ENCODE measurements around the gene SEMA4B.
"Not testable (repeated sequence)": the region's sequence is repeated elsewhere in the genome, so short reads cannot be mapped to it uniquely, and the experiment has no call there.

Gene SEMA4B

DNA sequence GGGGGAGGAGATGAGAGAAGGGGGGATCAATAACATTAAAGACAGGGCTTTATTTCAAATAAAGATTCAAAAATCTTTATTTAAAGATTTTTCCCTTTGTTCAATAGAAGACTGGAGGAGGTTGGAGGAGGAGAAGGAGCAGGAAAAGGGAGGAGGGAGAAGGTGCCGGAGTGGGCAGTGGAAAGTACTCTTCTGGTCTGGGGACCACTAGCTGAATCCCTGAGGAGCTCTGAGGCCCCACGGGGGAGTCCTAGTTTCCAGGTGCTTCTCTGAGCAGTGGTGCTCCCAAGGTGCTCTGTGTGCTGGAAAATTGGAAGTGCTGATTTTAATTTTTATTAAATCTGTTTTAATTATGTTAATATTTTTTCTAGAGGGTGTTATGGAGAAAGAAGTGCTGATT is 19.4 kb upstream of the SEMA4B start:
- DNase-seq, result no peak

DNA sequence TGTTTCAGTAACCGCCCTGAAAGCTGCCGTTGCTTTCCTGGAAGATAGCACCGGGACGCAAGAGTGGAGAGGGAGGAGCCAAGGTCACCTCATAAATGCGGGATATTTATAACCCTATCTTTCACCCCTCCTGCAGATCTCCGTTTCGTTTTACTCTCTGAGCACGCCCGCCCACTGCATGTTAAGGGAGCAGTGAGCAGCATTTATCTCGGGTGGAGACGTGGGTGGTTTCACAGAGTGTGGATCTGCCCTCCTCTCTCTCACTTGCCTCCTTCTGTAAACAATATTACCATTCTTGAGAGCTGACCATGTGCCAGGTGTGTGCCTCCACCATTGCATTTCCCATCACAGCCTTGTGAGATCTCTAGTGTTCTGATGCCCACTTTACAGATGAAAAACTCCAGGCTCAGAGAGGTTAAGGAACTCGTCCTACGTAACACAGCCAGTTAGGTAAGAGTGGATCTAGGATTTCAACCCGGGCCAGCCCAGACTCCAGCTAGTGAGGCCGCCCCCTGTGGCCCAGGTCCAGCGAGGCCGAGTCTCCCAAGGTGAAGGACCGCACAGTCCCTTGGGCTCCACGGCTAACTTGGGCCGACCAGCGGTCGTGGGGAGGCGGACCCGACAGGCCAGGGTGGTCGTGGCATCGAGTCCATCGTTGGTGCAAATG is 16.9 kb upstream of the SEMA4B start:
- DNase-seq, result no peak

GRCh38 chr15:90184786-90185704 is 16.1 kb upstream of the SEMA4B start:
- DNase-seq, result peak; percentile 64

- DNase-seq, result no peak
Measured at GRCh38 chr15:90187257-90187868, 13.8 kb upstream of the SEMA4B start.

- DNase-seq, result not testable (repeated sequence)
Measured at GRCh38 chr15:90188065-90188464, 13.1 kb upstream of the SEMA4B start.

- no peak for DNase-seq
Measured at GRCh38 chr15:90188914-90189748, 12.0 kb upstream of the SEMA4B start.

DNA sequence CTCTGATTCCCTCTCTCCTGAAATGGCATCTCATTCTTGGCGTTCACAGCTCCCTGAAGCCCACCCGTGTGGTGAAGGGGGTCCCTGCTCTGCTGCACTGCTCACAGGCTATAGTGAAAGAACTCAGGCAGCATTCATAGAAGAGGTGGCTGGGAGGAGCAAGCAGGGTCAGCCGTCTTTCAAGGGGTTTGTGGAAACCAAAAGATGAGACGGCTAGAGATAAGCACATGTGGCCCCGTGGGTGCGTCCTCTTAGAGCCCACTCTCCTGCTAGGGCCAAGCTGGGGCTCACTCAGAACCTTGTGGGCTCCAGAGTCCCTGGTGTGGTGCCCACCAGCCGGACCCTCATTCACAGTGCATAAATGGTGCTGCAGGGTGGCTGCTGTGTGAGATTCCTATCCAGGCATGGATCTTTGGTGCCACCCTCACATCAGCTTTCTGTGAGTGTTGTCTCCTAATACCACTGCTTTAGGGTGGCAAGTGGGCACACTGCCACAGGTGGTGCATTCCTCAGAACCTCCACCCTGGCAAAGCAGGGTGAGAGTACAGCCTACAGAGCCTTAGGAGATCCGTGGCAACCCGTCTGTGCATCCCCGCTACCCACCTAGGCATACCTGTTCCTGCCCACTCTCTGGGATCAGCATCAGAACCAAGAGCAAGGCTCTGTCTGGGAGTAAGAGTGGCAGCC is 11.2 kb upstream of the SEMA4B start:
- no peak for DNase-seq

DNA sequence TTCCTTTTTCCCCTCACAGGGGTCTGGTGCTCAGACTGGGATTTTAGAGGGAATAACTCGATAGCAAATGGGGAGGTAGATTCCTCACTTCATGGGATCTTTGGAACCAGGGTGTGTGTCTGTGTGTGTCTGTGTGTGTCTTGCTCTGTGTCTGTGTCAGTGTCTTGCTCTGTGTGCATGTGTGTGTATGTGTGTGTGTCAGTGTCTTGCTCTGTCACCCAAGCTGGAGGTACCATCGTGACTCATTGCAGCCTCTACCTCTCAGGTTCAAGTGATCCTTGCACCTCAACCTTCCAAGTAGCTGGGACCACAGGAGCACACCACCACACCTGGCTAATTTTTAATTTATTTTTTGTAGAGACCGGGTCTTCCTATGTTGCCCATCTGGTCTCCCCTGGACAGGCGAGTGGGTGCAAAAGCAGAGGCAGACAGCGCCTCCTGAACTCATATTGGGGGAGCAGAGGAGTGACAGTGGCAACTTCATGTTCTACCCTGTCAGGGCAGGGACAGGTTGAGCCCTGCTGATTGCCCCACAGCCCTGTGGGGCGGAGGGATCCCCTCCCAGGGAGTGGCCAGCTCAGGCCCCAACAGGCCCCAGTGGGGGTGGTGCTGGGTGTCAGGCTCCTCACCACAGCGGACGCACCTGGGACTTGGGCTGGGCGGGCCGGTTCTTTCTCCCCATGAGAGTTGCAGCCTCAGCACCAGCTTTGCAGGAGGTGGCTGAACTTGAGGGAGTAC is 10.4 kb upstream of the SEMA4B start:
- DNase-seq, result no peak

GRCh38 chr15:90191344-90191687 is 9.8 kb upstream of the SEMA4B start:
- no peak for DNase-seq

DNA sequence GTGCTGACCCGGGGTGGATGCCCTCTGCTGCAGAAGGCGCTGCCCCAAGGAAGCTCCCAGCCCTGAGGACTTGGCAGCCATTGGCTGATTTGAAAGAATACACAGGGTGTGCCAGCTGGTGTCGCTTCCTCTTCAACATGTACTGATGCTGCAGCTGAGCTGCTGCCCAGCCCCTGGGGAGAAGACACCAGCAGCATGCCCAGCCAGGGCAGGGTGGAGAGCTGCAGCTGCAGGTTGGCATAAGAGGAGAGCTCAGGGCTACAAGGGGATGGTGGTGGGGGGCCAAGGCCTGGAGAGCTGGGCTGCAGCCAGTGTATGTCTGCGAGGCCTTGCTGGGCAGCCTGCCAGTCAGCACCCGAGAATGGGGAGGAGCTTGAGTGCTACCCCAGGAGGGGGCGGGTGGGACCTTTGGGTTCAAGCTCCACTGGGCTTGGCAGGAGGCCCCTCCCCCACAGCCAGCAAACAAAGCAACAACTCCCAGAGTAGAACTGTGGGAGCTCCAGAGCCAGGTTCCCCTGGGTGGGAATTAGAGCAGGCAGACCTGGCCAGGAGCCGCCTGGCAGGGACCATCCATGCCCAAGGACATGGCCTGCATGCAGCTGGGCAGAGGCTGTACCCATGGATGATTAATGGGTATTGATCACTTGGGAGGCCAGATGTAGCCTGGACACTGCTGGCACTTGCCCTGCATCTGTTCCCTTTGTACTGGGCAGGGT is 9.2 kb upstream of the SEMA4B start:
- peak; percentile 89 for DNase-seq

- DNase-seq, result no peak
Measured at GRCh38 chr15:90192961-90193786, 8.0 kb upstream of the SEMA4B start.

DNA sequence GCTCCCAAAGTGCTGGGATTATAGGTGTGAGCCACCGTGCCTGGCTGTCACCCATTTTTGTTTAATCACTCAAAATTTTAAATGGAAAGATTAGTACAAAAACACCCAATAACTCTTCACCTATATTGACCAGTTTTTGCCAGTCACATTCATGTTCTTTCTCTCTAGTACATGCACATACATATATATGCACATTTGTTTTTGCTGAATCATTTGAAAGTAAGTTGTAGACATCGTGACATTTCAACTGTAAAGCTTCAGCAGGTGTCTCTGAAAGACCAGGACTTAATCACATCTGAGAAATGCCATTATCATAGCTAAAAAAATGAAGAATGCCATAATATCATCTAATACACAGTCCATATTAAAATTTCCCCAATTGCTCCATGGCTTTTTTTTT is 6.5 kb upstream of the SEMA4B start:
- no peak for DNase-seq

- no peak for DNase-seq
Measured at GRCh38 chr15:90200534-90201129, 498 bp upstream of the SEMA4B start.

DNA sequence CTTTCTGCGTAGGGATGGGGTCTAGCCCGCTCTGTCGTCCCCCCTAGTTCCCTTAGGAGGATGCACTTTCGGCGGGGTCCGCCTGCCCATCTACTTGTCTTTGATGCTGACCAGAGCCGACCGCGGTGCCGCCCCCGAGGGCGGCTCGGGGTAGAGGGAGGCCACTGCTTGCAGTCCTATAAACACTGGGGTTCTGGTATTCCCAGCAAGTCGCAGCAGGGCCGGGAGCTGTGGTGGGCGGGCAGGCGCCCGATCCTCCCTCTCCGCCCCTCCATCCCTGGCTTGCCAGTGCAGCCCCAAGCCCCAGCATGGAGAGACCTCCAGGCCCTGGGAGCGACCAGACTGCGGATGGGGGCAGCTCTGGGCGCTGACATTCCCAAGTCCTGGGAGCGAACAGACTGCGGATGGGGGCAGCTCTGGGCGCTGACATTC is 830 bp downstream of the SEMA4B start:
- DNase-seq, result no peak

GRCh38 chr15:90202929-90203328 is 1.8 kb downstream of the SEMA4B start:
- DNase-seq, result no peak

- DNase-seq, result no peak
Measured at GRCh38 chr15:90203473-90203872, 2.3 kb downstream of the SEMA4B start.

DNA sequence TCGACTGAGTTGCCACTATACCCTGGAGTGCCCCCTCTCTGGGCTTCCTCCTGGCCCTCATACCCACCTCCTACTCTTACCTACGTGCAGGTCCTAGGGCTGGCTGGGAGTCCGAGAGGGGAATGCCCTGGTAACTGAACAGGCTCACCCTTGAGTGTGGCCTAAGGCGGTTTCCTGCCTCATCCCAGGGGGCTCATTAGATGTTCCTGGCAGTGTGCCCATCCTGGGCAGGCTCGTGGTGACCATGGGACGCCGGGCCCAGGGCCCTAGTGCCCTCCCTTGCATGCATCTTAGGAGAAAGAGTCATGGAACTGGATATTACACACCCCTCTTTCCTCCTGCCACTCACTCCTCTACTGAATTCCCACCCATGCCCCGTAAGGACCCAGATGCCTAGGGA is 2.8 kb downstream of the SEMA4B start:
- peak; percentile 7 for DNase-seq

GRCh38 chr15:90205050-90205848 is 4.1 kb downstream of the SEMA4B start:
- no peak for DNase-seq

DNA sequence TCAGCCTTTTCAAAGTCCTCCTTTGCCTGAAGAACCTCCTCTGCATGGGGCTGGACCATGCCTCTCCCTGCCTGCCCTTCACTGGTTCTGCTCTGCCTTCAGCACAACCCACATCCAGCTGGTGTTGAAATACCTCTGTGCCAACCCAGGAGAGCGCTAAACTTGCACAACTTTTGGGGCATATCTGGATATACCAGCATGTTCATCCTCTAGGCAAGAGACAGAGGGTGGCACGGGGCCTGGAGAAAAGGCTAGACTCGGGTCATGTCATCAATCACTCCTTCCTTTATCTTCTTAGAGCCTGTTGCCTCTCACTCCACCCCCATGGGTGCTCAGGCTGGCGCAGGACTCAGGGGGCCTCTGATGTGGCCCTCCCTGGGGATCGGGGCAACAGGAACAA is 4.8 kb downstream of the SEMA4B start:
- no peak for DNase-seq
